Fibroblast of villous mesenchyme (primary cell): ENCODE data around the gene PRSS56. TPM values are rescaled to one million over a fixed set of nuclear protein-coding genes. Genes with fewer than 3 reads are reported as not detected.

ENCODE experiments used
- DNase-seq: peaks from one replicate; pipeline ENCODE4 v3.0.0-alpha.2; 2010; ENCODE audit warnings: low read depth
- H3K4me3 ChIP-seq: 2 replicates; pipeline ENCODE4 v1.5.1; 2011; ENCODE audit warnings: low read depth, mild to moderate bottlenecking, low read length
- CTCF ChIP-seq: IDR thresholded peaks from 2 replicates; pipeline ENCODE4 v1.5.1; 2012; ENCODE audit warnings: low read depth, mild to moderate bottlenecking, low read length; ENCODE audit not compliant: insufficient read depth
- total RNA-seq: library from RNA; depleted of rRNA; stranded (reverse); fragments of >200 nt; gene quantifications from 2 replicates; pipeline ENCODE4 v1.2.3, GENCODE V29; 2012

The PRSS56 gene
- total RNA-seq, 1 donor: not detected

DNA sequence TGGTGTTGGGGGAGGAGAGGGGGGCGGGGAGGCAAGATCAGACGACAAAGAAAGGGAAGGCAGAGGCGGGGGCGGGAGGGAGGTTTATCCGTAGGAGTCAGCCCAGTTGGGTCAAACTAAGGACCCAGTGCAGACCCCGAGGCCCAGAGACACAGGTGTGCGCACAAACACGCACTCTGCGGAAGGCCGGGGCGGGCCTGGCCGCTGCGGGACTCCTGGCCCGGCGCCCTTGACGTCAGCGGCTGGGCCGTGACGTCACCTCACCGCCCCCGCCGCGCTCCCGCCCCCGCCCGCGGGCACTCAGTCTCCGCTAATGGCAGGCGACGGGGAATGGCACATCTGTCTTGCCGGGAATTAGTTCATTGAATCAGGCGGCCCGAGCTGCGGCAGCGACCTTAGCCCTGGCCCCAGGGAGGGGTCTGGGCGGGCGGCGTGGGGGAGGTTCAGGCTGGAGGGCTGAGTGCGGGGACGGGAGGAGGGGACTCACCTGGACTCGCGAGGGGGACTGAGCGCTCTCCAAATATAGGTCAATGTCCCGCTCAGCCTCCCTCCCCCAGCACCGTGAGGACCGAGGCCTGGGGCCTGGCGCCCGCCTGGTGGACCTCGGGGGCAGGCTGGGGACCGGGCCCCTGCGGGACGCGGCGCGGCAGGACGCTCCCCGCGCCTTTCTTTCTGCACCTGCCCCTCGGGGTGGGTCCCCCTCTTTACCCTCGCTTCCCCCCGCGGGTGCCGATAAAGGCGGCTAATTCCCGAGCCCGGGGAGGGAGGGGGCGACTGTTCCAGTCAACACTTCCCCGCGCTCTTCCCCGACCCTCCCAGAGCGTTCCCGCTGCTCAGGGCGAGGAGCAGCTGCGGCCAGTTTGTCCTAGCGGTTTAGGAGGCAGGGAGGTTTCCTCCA lies 17.0 kb upstream of the PRSS56 start:
- DNase-seq: peak; percentile 29
- TF ChIP-seq CTCF: no peak
- H3K4me3 ChIP-seq: peak overlapping the region; percentile 9

- no peak overlapping the region for H3K4me3 ChIP-seq
- DNase-seq: no peak
- no peak for TF ChIP-seq CTCF
Observed at GRCh38 chr2:232503809-232504323, 16.3 kb upstream of the PRSS56 start.

DNA sequence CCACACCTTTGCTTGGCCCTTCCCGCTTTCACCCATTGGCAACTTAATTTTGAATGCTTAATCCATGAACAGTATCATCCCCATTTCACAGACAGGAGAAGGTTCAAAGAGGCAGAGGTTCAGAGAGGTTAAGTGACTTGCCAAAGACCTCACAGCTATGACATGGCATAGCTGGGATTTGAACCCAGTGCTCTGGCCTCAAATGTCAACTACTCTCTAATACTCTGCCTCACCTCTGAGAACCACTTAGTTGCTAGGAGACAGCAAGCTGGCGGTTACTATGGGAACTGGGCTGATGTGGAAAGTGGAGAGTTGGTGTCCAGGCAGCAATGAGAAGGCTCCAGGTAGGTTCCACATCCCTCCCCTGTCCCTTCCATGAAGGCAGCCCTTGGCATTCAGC lies 15.8 kb upstream of the PRSS56 start:
- DNase-seq: no peak
- TF ChIP-seq CTCF: no peak
- H3K4me3 ChIP-seq: no peak overlapping the region

GRCh38 chr2:232505856-232506255 lies 14.3 kb upstream of the PRSS56 start:
- TF ChIP-seq CTCF: no peak
- DNase-seq: no peak
- no peak overlapping the region for H3K4me3 ChIP-seq

- TF ChIP-seq CTCF: no peak
- no peak for DNase-seq
- H3K4me3 ChIP-seq: no peak overlapping the region
Observed at GRCh38 chr2:232506709-232507108, 13.5 kb upstream of the PRSS56 start.

GRCh38 chr2:232508251-232508650 lies 11.9 kb upstream of the PRSS56 start:
- DNase-seq: no peak
- H3K4me3 ChIP-seq: no peak overlapping the region
- no peak for TF ChIP-seq CTCF

GRCh38 chr2:232511336-232511890 lies 8.8 kb upstream of the PRSS56 start:
- TF ChIP-seq CTCF: no peak

More at GRCh38 chr2:232511336-232511890, 8.8 kb upstream of the PRSS56 start:
- H3K4me3 ChIP-seq: no peak overlapping the region
- no peak for DNase-seq
